HFFc6 (cell line): ENCODE data around the gene MMP8. TPM values are rescaled to one million over a fixed set of nuclear protein-coding genes. Genes with fewer than 3 reads are reported as not detected.

Experiments
- DNase-seq: peaks from one replicate; pipeline ENCODE4 v3.0.0-alpha.2; 2018
- H3K27ac Mint-ChIP-seq: 2 replicates; pipeline ENCODE4 v1.8.0; 2020; ENCODE audit warnings: mild to moderate bottlenecking, mixed read lengths
- H3K27me3 Mint-ChIP-seq: 2 replicates; pipeline ENCODE4 v1.8.0; 2021; ENCODE audit warnings: mild to moderate bottlenecking, moderate library complexity, mixed read lengths; ENCODE audit not compliant: insufficient read depth
- H3K36me3 Mint-ChIP-seq: 2 replicates; pipeline ENCODE4 v1.8.0; 2021; ENCODE audit warnings: low read depth, mixed read lengths
- H3K4me1 Mint-ChIP-seq: 2 replicates; pipeline ENCODE4 v1.8.0; 2020; ENCODE audit warnings: low read depth, mixed read lengths
- H3K4me3 Mint-ChIP-seq: 2 replicates; pipeline ENCODE4 v1.8.0; 2020; ENCODE audit warnings: mild to moderate bottlenecking, moderate library complexity, mixed read lengths
- H3K9me3 Mint-ChIP-seq: 2 replicates; pipeline ENCODE4 v1.8.0; 2020; ENCODE audit warnings: mild to moderate bottlenecking, mixed read lengths
- total RNA-seq, 6 experiments: library from RNA; stranded (reverse); fragmentation: NEBNext Ultra II Directional; extraction: Animal tissue kit (Norgen Biotek cat#: 25700); gene quantifications; 2 replicates in 1 of 6; 3 replicates in 5 of 6; pipeline ENCODE4 v1.2.3, GENCODE V29; 2021
- TF ChIP-seq, protein P1 (sequence below): fragments of 200-600 bp; sonication (generic); IDR thresholded peaks from 2 replicates; pipeline ENCODE4 v1.5.0; 2021; ENCODE audit warnings: antibody characterized with exemption, mild to moderate bottlenecking

The MMP8 gene
- total RNA-seq, 6 experiments from 2014 or later, result not detected

DNA sequence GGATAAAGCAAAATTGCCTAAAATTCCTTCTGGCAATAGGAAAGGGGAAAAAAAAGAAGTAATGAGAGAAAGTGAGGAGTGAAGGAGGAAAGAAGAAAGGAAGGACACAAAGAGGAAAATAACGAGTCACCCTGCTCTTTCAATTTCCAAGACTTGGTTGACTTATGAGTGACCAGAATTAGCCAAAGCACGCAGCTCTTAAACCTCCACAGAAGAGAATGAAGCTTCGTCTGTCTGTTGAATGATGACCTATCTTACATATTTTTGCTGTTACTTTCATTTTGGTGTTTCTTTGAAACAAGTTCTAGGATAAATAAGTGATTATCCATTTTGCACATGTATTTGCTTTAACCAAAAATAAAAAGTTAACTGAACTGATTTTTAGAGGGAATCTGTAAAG, 19.9 kb downstream of the MMP8 start:
- Mint-ChIP-seq H3K4me3 (peak overlapping the region; percentile 7; the same call in 1 of the 2 replicates), H3K27me3 (peaks cover 27% of the 10 kb centered on the region), H3K27ac (no peak overlapping the region), H3K9me3 (no peaks in the 10 kb centered on the region), H3K36me3 (no peaks in the 10 kb centered on the region), H3K4me1 (0 out of 2 replicates have a peak, but pooled peaks cover 10% of the 10 kb centered on the region)
- TF ChIP-seq, protein P1, sequence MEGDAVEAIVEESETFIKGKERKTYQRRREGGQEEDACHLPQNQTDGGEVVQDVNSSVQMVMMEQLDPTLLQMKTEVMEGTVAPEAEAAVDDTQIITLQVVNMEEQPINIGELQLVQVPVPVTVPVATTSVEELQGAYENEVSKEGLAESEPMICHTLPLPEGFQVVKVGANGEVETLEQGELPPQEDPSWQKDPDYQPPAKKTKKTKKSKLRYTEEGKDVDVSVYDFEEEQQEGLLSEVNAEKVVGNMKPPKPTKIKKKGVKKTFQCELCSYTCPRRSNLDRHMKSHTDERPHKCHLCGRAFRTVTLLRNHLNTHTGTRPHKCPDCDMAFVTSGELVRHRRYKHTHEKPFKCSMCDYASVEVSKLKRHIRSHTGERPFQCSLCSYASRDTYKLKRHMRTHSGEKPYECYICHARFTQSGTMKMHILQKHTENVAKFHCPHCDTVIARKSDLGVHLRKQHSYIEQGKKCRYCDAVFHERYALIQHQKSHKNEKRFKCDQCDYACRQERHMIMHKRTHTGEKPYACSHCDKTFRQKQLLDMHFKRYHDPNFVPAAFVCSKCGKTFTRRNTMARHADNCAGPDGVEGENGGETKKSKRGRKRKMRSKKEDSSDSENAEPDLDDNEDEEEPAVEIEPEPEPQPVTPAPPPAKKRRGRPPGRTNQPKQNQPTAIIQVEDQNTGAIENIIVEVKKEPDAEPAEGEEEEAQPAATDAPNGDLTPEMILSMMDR, result no peak
- no peak for DNase-seq

DNA sequence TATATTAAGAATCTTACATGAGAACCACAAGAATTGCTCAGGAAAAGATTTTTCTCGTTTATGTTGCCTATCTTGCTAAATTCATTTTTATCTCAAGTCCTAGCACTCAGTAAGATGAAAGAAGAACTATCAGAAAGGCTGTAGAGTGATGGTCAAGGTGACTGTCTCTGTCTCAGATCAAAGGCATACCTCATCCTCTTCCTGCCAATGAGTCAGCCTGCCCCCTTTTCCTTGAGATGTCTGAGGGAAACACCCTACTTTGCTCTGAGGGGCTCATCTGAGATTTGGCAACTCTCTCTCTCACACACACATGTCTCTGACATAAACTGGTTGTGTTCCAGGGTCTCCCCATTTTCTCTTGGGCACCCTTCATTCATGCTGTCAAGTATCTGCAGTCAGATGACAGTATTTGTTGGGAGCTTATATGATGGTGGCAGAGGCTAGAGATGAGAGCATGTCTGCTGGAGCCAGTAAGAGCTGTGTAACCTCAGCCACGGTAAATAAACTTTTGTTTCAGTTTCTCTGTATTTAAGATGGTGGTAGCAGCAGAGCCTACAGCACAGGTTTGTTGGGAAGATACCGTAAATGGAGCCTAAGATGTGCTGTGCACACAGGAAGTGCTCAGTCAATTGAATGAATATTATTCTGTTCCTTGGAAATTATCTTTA, 20.8 kb downstream of the MMP8 start:
- H3K4me3 Mint-ChIP-seq, result no peak overlapping the region
- H3K36me3 Mint-ChIP-seq, result no peaks in the 10 kb centered on the region
- 0 out of 2 replicates have a peak, but pooled peaks cover 10% of the 10 kb centered on the region for H3K4me1 Mint-ChIP-seq
- no peak overlapping the region for H3K27ac Mint-ChIP-seq
- TF ChIP-seq, protein P1, result no peak
- DNase-seq, result no peak
- H3K27me3 Mint-ChIP-seq, result peaks cover 26% of the 10 kb centered on the region
- no peaks in the 10 kb centered on the region for H3K9me3 Mint-ChIP-seq

DNA sequence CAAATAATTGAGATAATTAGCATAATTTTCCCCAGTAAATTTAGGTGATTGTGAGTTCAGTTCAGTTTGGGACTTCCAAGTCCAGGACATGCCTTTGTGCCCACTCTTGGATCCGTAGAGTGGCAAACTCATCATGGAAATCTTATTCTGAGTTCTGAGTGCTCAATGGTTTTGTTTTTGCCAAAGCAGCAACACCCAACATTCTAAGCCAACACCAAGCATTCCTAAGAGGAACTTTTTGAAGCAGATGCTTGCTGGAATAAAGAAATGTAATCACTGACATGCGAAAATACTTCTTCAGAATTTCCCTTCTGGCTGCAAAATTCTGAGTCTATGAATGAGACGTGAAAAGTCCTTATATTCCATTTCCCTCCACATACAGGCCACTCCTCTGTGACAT, 29.6 kb downstream of the MMP8 start:
- Mint-ChIP-seq H3K27me3 (peaks cover 12% of the 10 kb centered on the region), H3K36me3 (no peaks in the 10 kb centered on the region), H3K9me3 (no peaks in the 10 kb centered on the region), H3K4me1 (no peaks in the 10 kb centered on the region), H3K4me3 (no peak overlapping the region), H3K27ac (no peak overlapping the region)
- TF ChIP-seq, protein P1, result no peak
- no peak for DNase-seq

DNA sequence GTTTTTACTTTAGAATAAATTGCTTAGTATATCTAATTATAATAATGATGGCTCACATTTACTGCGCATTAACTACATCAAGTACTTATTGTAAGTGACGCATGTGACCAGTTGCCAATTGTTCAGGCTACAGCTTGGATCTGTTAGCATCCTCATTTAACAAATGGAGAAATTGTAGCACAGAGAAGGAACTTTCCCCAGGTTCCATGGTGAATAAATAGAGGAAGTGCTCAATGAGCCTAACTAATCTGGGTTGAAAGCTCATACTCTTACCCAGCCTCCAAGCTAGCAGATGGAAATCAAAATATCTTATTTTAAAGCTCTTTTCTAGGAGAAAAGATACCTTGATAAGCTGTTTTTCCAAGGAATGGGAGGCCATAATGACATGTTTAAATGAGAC, 39.0 kb downstream of the MMP8 start:
- H3K9me3 Mint-ChIP-seq, result no peaks in the 10 kb centered on the region
- no peaks in the 10 kb centered on the region for H3K4me1 Mint-ChIP-seq
- H3K27ac Mint-ChIP-seq, result no peak overlapping the region
- H3K36me3 Mint-ChIP-seq, result no peaks in the 10 kb centered on the region
- TF ChIP-seq, protein P1, result no peak
- peaks cover 19% of the 10 kb centered on the region; the same call in 1 of the 2 replicates for H3K27me3 Mint-ChIP-seq
- H3K4me3 Mint-ChIP-seq, result no peak overlapping the region
- no peak for DNase-seq

DNA sequence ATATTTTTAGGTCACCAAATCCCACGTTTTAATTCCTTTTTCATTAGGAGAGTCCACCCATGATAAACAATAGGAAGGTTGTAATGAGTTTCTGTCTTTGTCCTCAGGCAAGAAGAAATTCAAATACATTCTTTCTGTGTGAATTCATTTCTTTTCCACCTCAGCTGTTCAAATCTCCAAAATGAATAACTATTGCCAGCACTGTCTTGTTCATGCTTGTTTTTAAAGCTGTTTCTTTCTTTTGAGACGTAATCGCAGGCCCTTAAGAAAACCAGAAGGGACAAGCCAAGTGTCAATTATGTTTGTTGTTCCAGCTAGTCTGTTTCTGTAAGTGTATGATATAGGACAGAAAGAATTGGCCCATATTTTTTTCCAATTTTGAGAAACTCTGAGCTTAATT, 39.4 kb downstream of the MMP8 start:
- peaks cover 19% of the 10 kb centered on the region; the same call in 1 of the 2 replicates for H3K27me3 Mint-ChIP-seq
- H3K4me3 Mint-ChIP-seq, result no peak overlapping the region
- H3K27ac Mint-ChIP-seq, result no peak overlapping the region
- H3K4me1 Mint-ChIP-seq, result no peaks in the 10 kb centered on the region
- H3K36me3 Mint-ChIP-seq, result no peaks in the 10 kb centered on the region
- TF ChIP-seq, protein P1, result no peak
- no peak for DNase-seq
- H3K9me3 Mint-ChIP-seq, result no peaks in the 10 kb centered on the region
